GM18867 (cell line): ENCODE data around the gene KLF12.
A peak's percentile ranks its signal among the peaks of the same experiment; 100 is the strongest.

Experiments used
- ATAC-seq: cut with Tn5 transposase; IDR thresholded peaks from one replicate; pipeline ENCODE4 v1.9.1; 2021; ENCODE audit warnings: mild to moderate bottlenecking, moderate library complexity; ENCODE audit not compliant: unreplicated experiment

Gene KLF12

DNA sequence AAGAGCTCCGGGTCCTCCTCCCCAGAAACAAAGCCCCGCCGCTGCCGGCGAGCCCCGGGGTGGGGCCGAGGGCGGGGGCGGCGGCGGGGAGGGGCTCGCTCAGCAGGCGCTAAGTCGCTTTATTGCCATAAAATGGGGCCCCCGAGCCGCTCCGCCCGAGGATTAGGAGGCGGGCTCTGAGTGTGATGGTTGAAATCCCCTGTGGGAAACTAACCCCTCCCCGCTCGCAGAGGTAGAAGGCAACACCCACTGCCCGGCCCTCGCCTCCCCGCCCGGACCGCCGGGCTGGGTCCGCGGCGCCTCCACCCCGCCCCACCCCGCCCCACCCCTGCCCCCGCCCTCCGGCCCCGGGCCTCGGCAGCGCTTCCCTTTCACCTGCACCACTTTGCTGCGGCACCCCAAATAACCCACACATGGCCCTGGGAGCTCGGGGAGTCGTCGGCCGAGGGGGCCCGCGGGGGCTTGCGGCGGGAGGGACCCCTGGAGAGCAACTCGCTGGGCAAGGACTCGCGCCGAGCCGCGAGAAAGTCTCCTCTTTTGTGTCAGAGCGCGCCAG, at the start of gene KLF12:
TSS of gene KLF12 (minus strand) at position 184 of the 556 bp plus-strand sequence.
- ATAC-seq = peak; percentile 70

GRCh38 chr13:74182491-74182890, 48.3 kb upstream of the KLF12 start:
- ATAC-seq = no peak

DNA sequence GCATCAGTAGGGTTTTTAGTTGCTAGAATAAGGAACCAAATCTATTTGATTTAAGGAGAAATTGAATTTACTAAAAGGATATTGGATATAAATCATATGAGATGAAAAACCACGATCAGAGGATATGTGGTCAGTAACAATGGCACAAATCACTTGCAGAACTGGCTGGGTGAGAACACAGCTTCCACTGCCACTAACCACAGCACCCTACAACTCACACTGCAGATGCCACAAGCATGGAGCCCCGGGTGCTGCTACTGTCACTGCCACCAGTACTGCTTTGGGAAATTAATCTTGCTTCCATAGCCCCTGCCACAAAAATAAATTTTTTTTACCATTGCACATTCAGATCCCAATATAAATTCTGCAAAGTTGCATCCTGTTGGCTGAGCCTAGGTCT, 40.6 kb upstream of the KLF12 start:
- ATAC-seq = no peak

GRCh38 chr13:74173822-74174221, 39.6 kb upstream of the KLF12 start:
- ATAC-seq = no peak

- no peak for ATAC-seq
Measured at GRCh38 chr13:74171641-74172040, 37.4 kb upstream of the KLF12 start.

- ATAC-seq = no peak
Measured at GRCh38 chr13:74169676-74170075, 35.5 kb upstream of the KLF12 start.

DNA sequence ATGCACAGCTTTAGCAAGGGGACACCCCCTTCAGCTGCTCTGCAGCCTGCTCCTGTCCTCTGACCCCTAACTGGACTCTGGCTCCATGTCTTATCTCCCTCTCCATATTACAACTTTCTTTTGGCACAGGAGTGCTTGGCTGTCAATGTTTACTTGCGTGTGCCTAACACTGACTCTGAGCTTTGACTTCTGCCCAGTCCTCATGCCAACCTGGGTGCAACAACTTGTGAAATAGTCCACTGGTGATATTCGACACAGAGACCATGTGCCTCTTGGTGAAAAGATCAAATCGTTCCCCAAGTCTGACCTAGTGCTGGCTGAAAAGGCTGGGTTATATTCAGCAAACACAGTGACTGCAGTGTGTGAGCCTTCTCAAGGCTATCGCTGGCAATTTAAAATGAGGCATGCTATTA, 34.1 kb upstream of the KLF12 start:
- no peak for ATAC-seq

- ATAC-seq = no peak
Measured at GRCh38 chr13:74166261-74167004, 32.2 kb upstream of the KLF12 start.

- no peak for ATAC-seq
Measured at GRCh38 chr13:74162782-74163181, 28.6 kb upstream of the KLF12 start.

- ATAC-seq = no peak
Measured at GRCh38 chr13:74162135-74162534, 27.9 kb upstream of the KLF12 start.

- ATAC-seq = no peak
Measured at GRCh38 chr13:74158571-74159352, 24.6 kb upstream of the KLF12 start.

DNA sequence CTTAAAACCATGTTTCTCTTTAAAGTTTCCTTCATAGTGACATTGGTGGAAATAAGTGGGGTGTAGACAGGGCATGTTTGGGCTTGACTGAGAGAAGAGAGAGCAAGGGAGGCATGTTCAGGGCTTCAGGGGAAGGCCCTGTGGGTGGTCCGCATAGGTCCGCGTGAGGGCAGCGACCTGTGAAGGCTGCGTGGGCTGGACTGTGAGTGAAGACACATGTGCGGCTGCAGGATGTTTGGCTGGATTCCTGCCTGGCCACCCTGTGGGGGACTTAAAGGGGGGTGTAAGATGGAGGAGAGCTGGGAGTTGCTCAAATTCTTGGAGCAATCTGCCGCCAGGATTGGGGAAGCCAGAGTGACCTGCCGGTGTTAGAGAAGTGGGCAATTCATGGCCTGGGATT, 23.8 kb upstream of the KLF12 start:
- ATAC-seq = peak; percentile 57

- no peak for ATAC-seq
Measured at GRCh38 chr13:74154981-74155380, 20.8 kb upstream of the KLF12 start.

GRCh38 chr13:74153316-74153715, 19.1 kb upstream of the KLF12 start:
- no peak for ATAC-seq

DNA sequence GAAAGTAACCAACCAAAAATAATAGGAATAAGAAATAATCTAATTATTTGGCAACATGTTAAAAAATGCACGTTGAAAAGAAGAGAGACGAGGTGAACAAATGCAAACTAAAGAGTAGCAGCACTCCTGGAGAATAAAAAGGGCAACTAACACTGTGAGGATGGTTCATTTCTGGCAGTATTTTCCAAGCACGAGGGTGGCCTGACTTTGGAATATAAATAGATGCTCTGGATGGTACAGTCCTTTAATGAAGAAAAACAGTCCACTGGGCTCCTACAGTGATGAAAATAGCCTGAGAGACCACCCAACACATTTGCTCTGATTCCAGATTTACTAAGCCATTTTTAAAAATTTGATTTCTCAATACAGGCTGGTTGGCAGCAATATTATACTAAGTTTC, 17.7 kb upstream of the KLF12 start:
- no peak for ATAC-seq

- no peak for ATAC-seq
Measured at GRCh38 chr13:74148352-74148751, 14.1 kb upstream of the KLF12 start.

GRCh38 chr13:74145249-74145975, 11.2 kb upstream of the KLF12 start:
- ATAC-seq = peak; percentile 47

DNA sequence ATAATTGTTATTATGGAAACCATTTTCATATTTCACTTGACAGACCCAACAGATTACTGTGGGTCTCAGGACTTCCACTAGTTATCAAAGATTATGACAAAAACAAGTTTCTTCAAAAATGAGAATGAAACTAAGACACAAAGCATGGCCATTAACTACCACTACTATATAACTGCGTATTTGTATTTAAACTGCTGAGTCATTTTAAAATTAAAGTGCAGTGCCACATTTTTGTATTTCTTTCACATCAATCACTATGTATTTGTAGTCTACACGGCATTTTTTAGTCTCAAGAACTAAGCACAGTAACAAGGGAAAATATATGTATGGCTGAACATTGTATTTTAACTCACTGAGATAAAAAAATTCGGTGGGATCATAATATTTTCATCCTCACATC, 10.1 kb upstream of the KLF12 start:
- no peak for ATAC-seq

GRCh38 chr13:74142257-74142656, 8.1 kb upstream of the KLF12 start:
- ATAC-seq = no peak

GRCh38 chr13:74138241-74138640, 4.0 kb upstream of the KLF12 start:
- no peak for ATAC-seq

GRCh38 chr13:74136084-74136658, 2.0 kb upstream of the KLF12 start:
- ATAC-seq = no peak
